22Rv1 (cell line): ENCODE results near the gene NRG4.
A peak's percentile ranks its signal among the peaks of the same experiment; 100 is the strongest.

ENCODE experiments used
- H3K27ac ChIP-seq: fragments of 450-650 bp; 2 replicates; pipeline ENCODE4 v1.5.1; 2017
- CTCF ChIP-seq: fragments of 450-650 bp; IDR thresholded peaks from 2 replicates; pipeline ENCODE4 v1.5.1; 2017; ENCODE audit warnings: mild to moderate bottlenecking
- ZFX ChIP-seq: fragments of 450-650 bp; IDR thresholded peaks from 2 replicates; pipeline ENCODE4 v1.6.1; 2017; ENCODE audit warnings: antibody characterized with exemption, borderline replicate concordance

NRG4 gene

GRCh38 chr15:75930866-75931265 lies 81.4 kb downstream of the NRG4 start:
- TF ChIP-seq CTCF, result no peak
- TF ChIP-seq ZFX, result no peak
- no peak overlapping the region for H3K27ac ChIP-seq

GRCh38 chr15:75929799-75930565 lies 82.2 kb downstream of the NRG4 start:
- H3K27ac ChIP-seq, result no peak overlapping the region
- TF ChIP-seq CTCF (no peak), ZFX (no peak)

- TF ChIP-seq ZFX (no peak), CTCF (peak; percentile 72)
- no peak overlapping the region for H3K27ac ChIP-seq
Observed at GRCh38 chr15:75928680-75929608, 83.3 kb downstream of the NRG4 start.

- TF ChIP-seq CTCF, result no peak
- no peak for TF ChIP-seq ZFX
- H3K27ac ChIP-seq, result no peak overlapping the region
Observed at GRCh38 chr15:75927601-75928000, 84.6 kb downstream of the NRG4 start.

- no peak overlapping the region for H3K27ac ChIP-seq
- no peak for TF ChIP-seq CTCF
- TF ChIP-seq ZFX, result no peak
Observed at GRCh38 chr15:75926931-75927330, 85.3 kb downstream of the NRG4 start.

- TF ChIP-seq ZFX, result no peak
- no peak for TF ChIP-seq CTCF
Observed at GRCh38 chr15:75925440-75925839, 86.8 kb downstream of the NRG4 start.

GRCh38 chr15:75924576-75924975 lies 87.6 kb downstream of the NRG4 start:
- no peak overlapping the region for H3K27ac ChIP-seq
- TF ChIP-seq CTCF (no peak), ZFX (no peak)

More at GRCh38 chr15:75925440-75925839, 86.8 kb downstream of the NRG4 start:
- H3K27ac ChIP-seq, result no peak overlapping the region
